AG08396 (cell line): ENCODE measurements around the gene ANGPTL5.
"Not testable (repeated sequence)": the region's sequence is repeated elsewhere in the genome, so short reads cannot be mapped to it uniquely, and the experiment has no call there.

Experiments used
- DNase-seq: peaks from one replicate; pipeline ENCODE4 v3.0.0; 2012; ENCODE audit warnings: low spot score, mixed read lengths

The ANGPTL5 gene

DNA sequence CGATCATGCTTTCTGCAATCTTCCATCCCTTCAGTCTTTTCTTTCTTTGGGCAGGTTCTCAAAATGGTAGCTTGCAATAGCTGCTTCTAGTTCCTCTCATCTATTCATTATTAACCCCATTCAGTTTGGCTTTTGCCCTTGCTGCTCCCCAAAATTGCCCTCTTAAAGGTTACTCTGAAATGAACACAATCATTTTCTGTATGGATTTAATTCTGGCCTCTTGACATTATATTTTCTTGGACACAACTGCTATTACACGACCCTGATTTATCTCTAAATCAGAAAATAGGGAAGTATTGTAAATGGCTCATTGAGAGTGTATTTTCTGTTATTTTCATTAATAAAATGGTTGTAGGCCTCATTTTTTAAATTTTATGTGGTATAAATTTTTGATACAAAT lies at the start of gene ANGPTL5:
Gene ANGPTL5 (minus strand): TSS at position 101 of the 400 bp plus-strand sequence. CDS start 8,613 bp downstream, outside the sequence.
- DNase-seq, result no peak

DNA sequence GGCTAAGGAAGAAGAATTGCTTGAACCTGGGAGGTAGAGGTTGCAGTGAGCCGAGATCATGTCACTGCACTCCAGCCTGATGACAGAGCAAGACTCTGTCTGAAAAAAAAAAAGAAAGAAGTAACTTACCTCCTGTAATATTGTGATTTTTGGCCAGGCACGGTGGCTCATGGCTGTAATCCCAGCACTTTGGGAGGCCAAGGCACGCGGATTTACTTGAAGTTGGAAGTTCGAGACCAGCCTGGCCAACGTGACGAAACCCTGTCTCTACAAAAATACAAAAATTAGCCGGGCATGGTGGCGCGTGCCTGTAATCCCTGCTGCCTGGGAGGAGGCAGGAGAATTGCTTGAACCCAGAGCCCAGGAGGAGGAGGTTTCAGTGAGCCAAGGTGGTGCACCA lies 47.9 kb upstream of the ANGPTL5 start:
- DNase-seq, result not testable (repeated sequence)

DNA sequence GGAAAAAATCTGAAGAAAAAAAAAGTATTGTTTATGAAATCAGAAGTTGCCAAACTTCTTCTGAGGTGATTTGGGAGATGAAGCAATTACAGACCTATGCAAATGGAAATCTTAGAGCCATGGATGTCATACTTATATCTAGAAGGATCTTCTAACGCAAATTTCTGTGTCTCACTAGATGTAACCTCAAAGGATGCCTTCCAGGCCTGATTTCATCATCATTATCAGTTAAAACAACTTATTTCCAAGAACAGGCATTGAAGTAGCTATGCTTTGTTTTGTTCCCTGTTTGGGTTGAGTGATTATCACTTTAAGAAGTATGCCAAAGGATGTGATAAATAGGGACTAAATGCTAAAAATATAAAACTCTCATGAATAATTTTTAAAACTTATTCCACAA lies 43.9 kb upstream of the ANGPTL5 start:
- no peak for DNase-seq

DNA sequence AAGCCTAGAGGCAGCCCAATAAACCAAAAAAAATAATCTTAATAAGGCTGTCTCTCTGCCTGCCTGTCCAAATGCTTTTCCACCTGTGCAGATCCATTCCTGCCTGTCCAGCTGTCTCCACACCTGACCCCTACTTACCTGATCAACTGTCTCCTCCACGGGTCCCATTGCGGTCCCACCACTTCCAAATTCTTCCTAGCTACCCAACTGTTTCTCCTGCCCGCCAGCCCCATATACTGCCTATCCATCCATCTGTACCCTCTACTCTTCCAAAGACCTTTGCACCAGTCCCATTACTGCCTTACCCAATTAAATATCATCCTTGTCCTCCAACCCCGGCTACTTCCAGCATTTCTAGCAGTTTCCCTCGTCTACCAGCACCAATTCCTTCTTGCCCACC lies 39.4 kb upstream of the ANGPTL5 start:
- no peak for DNase-seq

DNA sequence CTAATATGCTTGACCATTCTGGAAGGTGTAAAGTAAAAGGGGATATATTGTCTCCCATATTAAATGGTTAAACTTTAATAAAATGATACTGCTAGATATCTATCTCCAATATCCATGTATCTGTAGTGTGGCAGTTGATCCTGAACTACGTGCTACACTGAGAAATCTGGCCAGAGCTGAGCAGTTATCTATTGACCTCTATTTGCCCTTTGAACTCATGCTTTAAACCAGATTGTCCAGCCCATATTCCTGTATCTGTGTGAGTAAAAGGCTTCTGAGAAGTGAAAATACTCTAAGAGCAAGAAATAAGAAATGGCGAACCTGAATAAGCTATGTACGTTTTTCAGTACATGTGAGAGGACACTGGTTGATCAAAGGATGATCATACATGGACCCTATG lies 39.0 kb upstream of the ANGPTL5 start:
- DNase-seq, result no peak

DNA sequence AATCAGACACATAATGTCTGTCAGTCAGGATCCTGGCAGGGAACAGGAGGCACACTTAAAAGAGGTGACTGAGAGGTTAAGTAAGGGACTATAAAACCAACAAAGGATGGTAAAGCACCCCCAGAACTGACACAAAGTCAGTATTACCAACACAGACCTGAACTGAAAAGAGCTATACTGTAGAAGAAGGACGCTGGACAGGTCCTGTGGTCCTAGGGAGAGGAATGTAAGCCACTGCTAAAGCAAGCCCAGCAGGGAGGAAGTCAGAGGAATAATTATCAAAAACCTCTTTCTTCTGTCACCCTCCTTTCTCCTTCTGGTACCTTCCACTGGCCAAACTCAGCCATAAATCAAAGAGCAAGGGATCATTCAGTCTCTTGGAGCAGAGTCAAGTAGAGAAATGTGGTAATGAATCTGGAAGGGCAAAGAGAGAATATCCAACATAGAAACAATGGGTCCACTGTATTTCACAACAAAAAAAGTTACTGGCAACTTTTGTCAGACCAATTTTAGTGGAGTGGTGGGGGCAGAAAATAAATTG lies 33.4 kb upstream of the ANGPTL5 start:
- DNase-seq, result no peak

DNA sequence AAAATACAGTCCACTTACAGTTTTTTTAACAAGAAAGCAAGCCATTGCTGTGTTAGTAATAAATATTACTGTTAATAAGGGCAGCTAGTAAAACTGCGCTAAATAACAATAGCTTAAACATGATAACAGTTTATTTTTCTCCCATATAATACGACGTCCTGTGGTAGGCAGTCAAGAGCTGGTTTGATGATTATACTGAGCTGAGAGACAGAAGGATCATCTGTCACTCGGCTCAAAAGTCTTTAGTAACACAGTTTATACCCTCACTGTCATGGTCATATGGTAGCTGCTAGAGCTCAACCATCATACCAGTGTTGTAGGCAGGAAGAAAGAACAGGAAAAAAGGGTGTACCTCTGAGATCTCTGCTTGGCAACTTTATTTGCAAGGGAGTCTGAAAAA lies 29.1 kb upstream of the ANGPTL5 start:
- DNase-seq, result no peak

DNA sequence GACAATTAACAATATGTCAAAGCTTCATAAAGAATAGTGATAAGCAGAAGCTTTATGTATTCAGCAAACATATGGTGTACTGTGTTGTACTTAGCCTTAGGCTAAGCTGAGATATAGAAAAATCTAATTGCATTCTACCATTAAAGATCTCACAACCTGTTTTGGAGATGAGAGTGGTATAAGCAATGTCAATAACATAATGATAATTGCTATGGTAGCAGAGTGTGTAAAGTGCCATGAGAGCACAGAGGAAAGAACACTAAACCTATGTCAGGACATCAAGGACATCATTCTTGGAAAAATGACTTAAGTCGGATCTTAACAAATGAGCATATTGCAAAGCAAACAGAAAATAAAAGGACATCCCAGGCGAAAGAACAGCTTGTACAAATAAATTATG lies 28.6 kb upstream of the ANGPTL5 start:
- DNase-seq, result no peak

DNA sequence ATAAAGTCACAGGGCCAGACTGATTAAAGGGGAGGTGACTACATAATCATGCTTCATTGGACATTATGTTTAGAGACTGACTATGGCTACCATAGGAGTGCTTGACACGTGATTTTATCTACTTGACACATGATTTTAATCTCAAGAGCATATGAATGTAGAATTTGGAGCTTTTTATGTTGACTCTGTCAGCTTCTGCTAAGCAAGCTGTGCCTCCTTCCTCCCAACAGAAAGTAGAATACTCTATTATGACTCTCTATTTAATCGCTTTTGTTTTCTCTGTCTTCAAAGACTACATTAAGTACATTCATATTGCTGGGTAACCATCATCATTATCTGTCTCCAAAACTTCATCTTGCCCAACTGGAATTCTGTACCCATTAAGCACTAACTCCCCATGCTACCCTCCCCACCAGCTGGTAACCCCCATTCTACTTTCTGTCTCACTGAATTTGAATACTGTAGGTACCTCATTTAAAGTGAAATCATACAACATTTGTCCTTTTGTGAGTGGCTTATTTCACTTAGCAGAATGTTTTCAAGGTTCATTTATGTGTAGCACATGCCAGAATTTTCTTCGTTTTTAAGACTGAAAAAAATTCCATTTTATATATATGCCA lies 24.7 kb upstream of the ANGPTL5 start:
- no peak for DNase-seq

DNA sequence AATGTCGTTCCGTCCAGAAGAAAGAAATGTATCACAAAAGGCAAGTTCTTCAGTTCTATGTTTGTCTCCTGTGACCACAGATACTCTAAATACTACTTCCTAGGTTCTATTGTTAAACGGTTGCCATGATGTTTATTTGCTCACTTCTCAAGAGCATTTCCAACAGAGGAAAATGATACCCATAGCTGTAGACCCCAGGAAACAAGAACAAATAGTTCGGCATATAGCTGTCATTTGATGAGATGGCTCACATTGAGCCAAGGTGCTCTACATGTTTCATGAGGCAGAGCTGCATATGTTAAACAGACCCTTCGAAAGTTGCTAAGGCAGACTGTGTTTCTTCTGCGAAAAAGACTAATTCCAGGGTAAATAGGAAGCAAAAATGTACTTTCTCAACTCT lies 15.4 kb upstream of the ANGPTL5 start:
- DNase-seq, result no peak

DNA sequence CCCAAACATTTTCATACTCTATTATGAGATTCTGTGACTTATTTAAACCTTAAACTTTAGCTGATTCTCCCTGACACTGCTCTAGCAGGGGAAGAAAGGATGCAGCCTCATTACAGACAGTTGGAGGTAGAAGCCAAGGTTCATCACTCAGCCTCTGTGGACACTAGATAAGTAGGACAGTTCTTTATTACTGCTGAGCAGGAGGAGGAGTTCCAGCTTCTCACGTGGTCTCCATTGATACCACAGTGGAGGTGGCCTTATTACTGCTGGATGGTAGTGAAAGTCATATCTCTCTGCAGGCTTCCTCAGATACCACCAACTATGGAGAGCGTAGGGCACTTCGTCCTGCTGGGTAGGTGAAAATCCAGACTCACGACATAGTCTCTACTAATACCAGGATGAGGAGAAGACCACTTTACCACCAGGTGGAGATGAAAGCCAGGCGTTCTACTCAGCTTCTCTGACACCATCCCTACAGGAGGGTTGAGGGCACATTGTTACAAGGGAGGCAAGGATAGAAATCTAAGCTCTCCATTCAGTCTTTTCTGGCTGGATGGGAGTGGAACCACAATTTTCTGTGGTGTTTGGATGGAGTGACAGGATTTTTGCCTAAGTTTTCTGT lies 13.1 kb upstream of the ANGPTL5 start:
- no peak for DNase-seq

DNA sequence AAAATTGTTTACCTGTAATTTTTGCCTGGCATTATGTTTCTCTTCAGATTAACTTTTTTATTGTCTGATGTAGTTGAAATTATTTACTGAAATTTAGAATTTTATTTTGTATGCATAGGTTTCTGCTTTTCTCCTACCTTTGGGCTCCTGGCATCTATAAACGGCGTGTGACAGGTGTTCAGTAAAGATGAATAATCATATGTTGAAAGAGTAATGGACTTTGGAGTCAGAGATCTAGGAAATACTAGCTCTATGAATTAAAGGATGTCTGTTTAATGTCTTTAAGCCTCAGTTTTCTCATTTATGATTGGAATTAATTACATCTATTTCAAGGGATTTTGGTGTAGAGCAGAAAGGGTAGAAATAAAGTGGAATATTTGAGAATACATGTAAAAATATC lies 7.2 kb upstream of the ANGPTL5 start:
- DNase-seq, result no peak

DNA sequence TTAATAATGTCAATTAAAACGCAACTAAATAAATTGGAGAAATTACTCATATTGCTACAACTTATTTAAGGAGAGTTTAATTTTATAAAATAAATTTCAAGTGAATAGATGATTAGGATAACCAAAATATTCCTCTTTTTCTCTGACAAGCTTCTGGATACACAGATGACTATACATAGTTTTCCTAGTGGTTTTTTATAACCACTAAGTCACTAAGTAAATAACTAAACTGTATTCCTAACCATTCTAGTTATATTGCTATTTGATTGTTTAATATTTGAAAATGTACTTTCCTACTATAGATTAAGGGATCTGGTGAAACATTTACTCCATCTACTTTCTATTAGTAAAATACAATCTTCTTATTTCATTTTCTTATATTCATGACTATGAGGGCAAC lies 4.7 kb upstream of the ANGPTL5 start:
- DNase-seq, result no peak

DNA sequence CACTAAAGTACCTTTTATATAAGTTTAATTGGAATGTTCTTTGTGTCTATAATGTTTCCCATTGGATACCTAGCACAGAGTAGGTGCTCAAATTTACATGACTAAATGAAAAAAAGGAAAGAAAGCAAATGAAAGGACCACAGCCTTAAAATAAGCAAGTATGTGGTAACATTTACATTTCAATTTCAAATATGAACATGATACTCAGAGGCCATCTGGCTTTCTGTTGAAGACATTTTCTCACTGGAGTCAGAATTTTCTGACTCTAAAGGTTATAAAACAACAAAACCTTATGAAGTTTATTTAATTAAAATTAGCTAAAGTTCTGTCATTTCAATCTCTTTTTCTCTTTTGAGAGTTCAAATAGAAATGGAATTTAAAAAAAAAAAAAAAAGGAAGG lies 904 bp upstream of the ANGPTL5 start:
- DNase-seq, result no peak

DNA sequence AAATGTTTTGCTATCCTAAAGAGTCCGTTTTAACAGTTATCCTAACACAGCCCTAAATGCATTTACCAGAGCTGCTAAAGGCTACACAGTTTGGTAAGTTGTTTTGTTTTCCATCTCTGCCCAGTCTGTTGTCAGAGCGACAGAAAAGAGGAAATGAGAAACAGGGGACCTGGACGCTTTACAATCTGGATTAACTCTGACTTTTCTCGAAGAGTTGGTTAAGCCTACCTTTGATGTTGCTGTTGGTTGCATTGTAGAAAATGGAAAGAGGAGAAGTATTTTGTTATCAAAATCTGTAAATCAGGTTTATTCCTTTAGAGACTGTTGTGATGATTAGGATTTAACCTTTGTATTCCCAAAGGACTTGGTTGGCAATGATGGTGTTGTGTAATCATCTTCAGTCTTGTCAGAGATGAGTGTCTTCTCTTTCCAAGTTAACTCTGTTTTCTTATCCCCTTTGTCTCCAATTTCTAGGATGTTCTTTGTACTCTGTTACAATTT lies 481 bp downstream of the ANGPTL5 start:
- DNase-seq, result peak; percentile 20

DNA sequence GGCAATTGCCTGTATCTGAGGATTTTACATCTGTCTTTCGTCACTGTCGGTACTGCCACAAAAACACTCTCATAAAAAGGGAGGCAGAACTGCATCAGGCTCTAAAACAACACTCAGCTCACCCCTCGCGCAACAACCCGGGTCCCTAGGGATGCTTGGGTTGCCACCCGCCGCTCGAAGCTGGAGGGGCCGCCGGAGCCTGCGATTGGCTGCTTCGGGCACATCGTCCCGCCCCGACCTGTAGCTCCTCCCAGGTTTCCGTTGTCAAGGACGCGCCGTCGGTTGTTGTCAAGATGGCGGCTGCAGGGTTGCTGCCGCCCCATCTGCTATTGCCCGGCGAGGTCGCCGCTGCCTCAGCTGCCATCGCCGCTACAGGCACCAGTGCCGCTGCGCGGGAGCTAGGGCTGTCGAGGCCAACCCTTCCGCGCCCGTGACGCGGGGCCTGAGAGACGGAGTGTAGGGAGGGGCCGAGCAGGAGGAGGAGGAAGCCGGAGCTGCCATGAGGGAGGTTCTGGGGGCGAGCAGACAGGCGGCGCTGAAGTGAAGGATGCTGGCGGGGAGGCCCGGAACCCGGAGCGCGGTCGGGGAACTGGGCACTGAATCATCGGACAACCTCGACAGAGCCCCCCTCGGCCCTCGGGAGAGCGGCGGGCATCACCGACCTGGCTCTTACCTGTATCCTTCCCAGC lies 1.4 kb downstream of the ANGPTL5 start, which contains the start of gene CEP126:
Gene CEP126 (plus strand): TSS at position 273 of the 689 bp plus-strand sequence. CDS start 275 bp downstream, at position 548.
- DNase-seq, result peak; percentile 94

DNA sequence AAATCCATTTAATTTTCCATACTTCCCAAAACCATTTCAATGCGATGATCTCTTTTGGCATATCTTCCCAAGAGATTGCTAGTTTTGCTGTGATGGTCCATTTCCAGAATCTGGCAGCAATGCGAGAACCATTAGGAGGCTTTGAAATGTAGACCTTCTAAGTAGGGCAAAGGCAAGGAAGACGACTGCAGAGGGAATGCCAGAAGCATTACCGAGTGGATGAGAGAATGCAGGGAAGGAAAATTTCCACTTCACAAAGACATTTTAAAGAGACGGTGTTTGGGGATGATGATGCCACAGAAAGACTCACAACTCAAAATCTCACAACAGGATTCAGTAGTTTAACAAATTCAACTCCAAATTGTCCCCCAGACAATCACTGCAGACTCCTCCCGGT lies 2.0 kb downstream of the ANGPTL5 start:
- peak; percentile 26 for DNase-seq

DNA sequence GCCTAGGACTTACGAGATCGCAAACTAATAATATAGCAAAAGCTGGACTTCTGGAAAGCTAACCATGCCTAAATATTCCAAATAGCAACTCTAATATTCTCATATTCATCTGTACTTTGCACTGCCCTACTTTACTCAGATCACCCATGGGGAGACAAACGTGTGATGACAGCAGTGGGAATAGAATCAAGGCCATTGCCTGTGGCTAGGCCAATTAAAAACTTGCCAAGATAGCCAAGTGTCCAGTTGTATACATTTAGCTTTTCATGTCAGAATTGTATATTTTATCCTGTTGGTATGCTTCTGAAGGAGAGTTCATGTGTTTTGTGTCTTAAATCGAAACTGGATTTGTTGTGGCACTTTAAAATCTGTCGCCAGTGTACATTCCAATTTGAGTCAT lies 2.7 kb downstream of the ANGPTL5 start:
- DNase-seq, result peak; percentile 11

DNA sequence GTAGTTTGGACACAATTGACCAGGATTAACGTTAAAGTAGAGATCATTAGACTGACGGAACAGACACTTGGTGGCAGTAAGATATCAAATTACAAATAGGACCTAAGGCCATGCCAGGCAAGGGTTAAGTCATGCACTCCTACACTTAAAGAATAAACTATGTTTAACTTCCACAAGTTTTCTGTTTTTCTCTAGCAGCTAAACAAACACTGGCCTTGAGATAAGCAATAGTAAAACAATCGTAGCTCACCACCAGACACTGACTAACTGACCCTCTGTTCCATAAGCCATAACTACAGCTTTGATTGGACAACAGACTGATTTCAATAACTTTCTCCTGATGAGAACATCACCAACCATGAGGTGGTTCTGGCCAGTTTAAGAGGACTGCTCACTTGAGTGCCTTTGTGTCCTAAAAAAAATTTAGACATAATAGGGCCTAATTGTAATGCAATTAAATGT lies 3.5 kb downstream of the ANGPTL5 start:
- no peak for DNase-seq

DNA sequence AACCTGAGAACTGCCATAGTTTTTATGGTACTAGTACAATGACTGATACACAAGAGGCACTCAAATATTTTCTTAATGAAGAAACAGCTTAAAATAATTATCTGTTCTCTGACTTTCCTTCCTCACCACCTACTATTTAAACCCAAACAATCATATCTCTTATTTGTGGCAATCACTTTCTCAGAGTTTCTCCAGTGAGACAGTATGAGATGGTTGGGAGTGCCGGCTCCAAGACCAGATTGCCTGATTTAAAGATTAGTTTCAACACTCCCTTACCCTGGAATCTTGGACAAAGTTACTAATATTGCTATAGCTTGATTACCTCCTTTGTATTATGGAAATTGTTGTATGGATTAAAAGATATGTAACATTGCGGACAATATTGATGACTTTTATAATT lies 7.2 kb downstream of the ANGPTL5 start:
- DNase-seq, result no peak

DNA sequence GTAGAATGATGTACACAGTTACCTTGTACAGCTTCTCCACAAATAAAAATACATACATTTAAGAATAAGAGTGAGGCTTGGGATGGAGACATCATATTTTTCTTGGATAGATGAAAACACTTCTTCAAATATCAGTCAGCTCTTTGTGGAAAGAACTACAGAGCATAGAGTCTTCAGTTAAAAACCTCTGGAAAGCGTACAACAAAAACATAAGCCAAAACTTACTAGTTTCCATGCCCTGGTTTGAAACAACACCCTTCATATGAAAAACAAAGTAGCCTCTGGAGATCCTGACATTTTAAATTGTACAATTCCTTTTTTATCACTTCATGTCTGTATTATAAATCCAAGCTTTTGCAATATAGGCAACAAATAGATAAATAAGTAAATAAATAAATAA lies 8.5 kb downstream of the ANGPTL5 start:
- DNase-seq, result no peak

DNA sequence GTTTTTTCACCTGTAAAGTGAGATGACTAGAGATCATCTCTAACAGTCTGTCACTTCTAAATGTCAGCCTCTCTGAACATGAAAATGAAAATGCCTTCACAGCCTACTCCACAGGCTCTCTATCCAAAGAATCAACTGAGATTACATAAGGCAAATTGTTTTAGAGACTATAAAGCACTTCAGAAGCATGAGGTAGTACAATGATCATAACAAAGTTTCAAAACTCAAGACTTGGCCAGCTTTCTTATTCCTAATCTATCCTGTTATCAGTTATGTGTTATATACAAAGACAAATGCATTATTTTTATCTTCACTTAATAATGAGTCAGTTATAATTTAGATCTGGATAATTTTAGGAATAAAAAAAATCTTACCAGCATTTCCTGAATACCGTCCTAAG lies 21.8 kb downstream of the ANGPTL5 start:
- DNase-seq, result no peak

DNA sequence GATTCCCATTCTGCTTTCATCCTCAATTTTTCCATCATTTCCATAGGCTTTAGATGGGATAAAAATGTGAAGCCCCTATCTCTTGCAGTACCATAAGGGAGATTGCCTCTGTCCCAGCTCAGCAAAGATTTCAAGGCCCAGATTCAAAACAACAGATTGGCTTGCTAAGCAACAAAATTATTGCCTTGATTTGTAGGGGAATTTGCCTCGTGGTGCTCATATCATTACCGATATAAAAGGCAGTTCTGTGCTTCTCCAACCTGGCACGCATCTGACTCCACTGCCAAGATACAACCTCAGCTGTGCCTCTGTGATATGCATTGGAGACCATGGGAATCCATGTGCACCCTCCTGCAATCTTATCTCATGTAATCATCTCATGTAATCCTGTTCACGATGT lies 26.6 kb downstream of the ANGPTL5 start:
- no peak for DNase-seq
